ENCODE results near the gene PNMA1. TPM values are rescaled to one million over a fixed set of nuclear protein-coding genes. Genes with fewer than 3 reads are reported as not detected.
A peak's percentile ranks its signal among the peaks of the same experiment; 100 is the strongest.

PNMA1 gene
- total and polyA plus RNA-seq, 4 donors, result 22.4 to 45.5 (median 35.9) TPM

DNA sequence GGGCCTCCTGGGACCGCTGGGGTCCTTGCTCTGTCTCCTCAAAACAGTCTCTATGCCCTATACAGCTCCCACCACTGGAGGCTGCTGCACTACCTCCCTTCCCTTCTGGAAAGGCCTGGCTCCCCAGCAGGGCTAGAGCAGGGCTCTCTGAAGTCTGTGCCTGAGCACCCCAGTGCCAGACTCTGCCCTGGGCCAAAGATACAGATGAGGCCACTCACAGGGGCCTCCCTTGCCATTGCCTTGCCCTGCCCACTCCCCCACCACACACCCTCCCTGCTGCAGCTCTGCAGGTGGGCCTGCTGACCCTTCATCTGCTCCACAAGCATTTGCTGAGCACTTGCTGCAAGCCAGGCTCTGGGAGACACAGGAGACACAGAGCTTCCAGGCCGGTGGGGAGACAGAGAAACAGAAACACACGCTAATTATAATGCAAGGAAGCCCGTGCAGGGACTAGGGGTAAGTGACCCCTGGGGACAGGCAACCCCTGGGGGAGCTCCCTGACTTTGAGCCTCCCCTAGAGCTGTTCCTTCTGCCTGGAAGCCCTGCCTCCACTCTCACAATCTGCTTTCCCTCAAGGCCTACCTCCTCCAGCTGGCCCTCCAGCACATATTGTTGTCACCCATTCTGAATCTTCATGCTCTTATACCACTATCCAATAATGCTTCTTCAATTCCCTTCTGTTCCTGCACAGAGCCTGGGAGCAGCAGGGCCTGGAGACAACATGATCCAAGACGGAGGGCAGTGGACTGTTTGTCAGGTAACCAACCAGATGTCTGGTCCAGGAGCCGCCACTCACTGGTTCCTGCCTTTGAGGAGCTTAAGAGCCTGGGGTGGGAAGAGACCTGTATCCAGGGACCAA, 32.6 kb upstream of the PNMA1 start:
- whole genome bisulfite sequencing, 2 donors, result 42 to 44% methylated on average over 6 of the region's 6 CpGs
- intact Hi-C loops (cut with DNase I), result no loop called here
- peak in 1 of 2 donors; percentile 41 for DNase-seq
- no peaks in the 10 kb centered on the region for H3K27me3 ChIP-seq (ENCODE audit: control insufficient read depth in 1 of 2, insufficient read depth in 2 of 2, low read length in 1 of 2)
- H3K4me1 ChIP-seq (ENCODE audit: control insufficient read depth in 1 of 2, insufficient read depth in 2 of 2, low read length in 2 of 2), result peaks cover 5 to 6% of the 10 kb centered on the region in 2 donors
- H3K9me3 ChIP-seq (ENCODE audit: control insufficient read depth, low read length), result no peaks in the 10 kb centered on the region
- H3K36me3 ChIP-seq (ENCODE audit: control insufficient read depth in 1 of 2, insufficient read depth in 2 of 2, low read length in 1 of 2), result no peaks in the 10 kb centered on the region
- no peak overlapping the region for H3K4me3 ChIP-seq (ENCODE audit: low read length in 2 of 2)
- H3K27ac ChIP-seq (ENCODE audit: low read depth in 1 of 2, low read length in 2 of 2), result peak overlapping the region in 1 of 2 donors; percentile 53
- ATAC-seq (ENCODE audit: low FRiP score), result no peak

DNA sequence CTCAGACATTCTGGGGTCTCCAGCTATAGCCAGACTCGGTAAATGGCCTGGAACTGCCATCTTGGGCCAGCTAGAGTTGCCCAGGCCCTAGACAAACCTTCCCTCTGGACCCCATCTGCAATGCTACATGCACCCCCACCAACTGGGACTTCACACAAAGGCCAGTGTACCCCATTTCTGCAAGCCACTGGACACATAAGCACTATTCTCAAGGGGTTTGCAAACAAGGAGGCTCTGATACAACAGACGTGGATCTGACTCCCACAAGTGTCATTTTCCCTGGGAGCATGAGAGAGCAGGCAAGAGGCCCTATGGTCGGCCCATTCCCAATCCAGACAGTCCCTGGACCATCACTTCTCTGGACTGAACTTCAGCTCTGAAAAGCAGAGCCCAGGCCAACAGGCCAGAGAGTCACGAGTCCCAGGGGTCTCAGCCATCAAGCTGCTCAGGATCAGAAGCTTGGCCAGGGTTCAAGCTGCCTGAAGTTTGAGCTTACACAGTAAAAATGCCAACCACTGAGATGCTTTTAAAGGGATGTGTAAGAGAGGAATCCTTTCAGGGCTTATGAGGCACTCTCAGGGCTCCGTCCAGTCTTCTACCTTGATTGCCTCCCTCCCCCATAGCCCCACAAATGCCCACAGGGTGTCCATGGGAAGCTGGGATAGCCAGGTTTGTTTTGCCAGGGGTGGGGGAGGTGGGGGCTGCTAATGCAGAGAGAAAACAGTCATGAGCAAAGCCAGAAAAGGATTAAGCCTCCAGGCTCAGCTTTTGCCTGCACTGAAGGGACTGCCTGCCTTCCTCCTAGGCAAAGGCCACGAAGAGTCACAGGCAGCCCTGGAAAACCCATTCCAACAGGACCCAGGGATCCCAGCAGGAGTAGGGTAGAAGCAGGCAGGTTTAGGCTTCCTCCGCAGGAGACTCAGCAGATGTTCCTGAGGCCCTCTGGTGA, 31.7 kb upstream of the PNMA1 start:
- intact Hi-C loops (cut with DNase I), result no loop called here
- peak in 1 of 2 donors; percentile 21 for DNase-seq
- Histone ChIP-seq H3K27ac (ENCODE audit: low read depth in 1 of 2, low read length in 2 of 2) (peak overlapping the region in 1 of 2 donors; percentile 35), H3K9me3 (ENCODE audit: control insufficient read depth, low read length) (no peaks in the 10 kb centered on the region), H3K36me3 (ENCODE audit: control insufficient read depth in 1 of 2, insufficient read depth in 2 of 2, low read length in 1 of 2) (no peaks in the 10 kb centered on the region), H3K27me3 (ENCODE audit: control insufficient read depth in 1 of 2, insufficient read depth in 2 of 2, low read length in 1 of 2) (no peaks in the 10 kb centered on the region), H3K4me3 (ENCODE audit: low read length in 2 of 2) (no peak overlapping the region), H3K4me1 (ENCODE audit: control insufficient read depth in 1 of 2, insufficient read depth in 2 of 2, low read length in 2 of 2) (peaks cover 5 to 6% of the 10 kb centered on the region in 2 donors)
- no peak for ATAC-seq (ENCODE audit: low FRiP score)
- 27 to 29% methylated on average over 7 of the region's 7 CpGs for WGBS, 2 donors

DNA sequence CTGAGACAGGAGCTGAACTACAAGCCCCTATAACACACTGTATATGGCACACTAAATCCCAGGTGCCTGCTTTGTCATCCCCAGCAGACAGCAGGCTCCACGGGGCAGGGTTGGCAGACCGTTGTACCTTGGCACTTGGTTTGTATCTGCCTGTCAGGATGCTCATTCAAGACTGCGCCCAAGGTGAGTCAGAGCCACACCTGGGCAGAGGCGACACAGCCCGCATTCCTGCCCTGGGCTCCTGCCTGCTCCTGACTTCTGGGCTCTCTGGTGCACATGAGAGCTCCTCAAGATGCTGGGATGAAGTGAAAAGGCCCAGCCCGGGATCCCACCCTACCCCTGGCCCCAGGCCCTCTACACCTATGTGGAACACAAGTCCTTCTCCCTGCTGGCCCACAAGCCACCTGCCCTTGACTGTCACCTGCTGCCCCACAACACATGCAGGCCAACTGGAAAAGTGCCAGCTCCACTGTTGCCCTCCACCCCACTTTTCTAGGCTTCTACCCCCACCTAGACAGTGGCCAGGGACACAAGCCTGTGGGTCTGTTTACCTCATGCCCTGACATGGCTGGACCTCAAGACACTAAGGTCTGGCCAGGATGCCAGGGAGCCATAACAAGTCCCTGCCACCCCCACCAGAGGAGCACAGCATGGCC, 30.8 kb upstream of the PNMA1 start:
- Histone ChIP-seq H3K9me3 (ENCODE audit: control insufficient read depth, low read length) (no peaks in the 10 kb centered on the region), H3K4me1 (ENCODE audit: control insufficient read depth in 1 of 2, insufficient read depth in 2 of 2, low read length in 2 of 2) (peaks cover 0 to 5% of the 10 kb centered on the region in 2 donors)
- intact Hi-C loops (cut with DNase I), result no loop called here

DNA sequence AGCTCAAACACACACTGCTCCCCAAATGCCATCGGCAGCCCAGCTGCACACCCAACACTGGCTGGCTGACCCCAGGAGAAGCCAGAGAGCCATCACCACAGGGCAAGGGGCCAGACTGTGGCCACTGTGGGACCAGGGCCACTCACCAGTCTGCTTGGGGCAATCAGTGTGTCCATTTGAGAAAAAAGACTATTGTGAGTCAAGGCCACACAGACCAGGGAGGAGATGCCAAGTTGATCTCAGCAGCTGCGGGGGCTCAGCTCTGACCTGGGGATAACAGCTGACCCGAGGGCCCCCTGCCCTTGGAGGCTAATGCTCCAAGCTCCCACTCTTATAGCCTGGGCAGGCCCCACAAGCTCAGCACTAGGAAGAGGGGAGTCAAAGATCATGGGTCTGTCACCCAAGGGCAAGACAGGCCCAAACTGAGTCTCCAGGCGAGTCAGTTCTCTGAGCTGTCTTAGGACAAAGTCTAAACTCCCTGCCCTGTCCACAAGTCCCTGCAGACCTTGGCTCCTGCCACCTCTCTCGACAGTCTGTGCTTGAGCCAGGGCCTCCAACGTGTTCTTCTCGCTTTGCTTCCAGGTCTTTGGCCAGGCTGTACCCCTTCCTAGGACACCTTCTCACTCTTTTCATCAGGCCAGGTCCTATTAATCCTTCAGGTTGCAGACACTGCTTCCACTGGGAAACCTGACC, 30.1 kb upstream of the PNMA1 start:
- intact Hi-C loops (cut with DNase I), result no loop called here
- Histone ChIP-seq H3K36me3 (ENCODE audit: control insufficient read depth in 1 of 2, insufficient read depth in 2 of 2, low read length in 1 of 2) (no peaks in the 10 kb centered on the region), H3K4me1 (ENCODE audit: control insufficient read depth in 1 of 2, insufficient read depth in 2 of 2, low read length in 2 of 2) (peaks cover 0 to 5% of the 10 kb centered on the region in 2 donors), H3K4me3 (ENCODE audit: low read length in 2 of 2) (no peak overlapping the region), H3K27ac (ENCODE audit: low read depth in 1 of 2, low read length in 2 of 2) (peak overlapping the region in 1 of 2 donors; percentile 14), H3K9me3 (ENCODE audit: control insufficient read depth, low read length) (no peaks in the 10 kb centered on the region), H3K27me3 (ENCODE audit: control insufficient read depth in 1 of 2, insufficient read depth in 2 of 2, low read length in 1 of 2) (no peaks in the 10 kb centered on the region)
- WGBS, 2 donors, result 22 to 24% methylated on average over 7 of the region's 7 CpGs
- ATAC-seq (ENCODE audit: low FRiP score), result no peak
- DNase-seq, result no peak

More for the DNA sequence above, 30.8 kb upstream of the PNMA1 start:
- H3K4me3 ChIP-seq (ENCODE audit: low read length in 2 of 2), result no peak overlapping the region
- H3K36me3 ChIP-seq (ENCODE audit: control insufficient read depth in 1 of 2, insufficient read depth in 2 of 2, low read length in 1 of 2), result no peaks in the 10 kb centered on the region
- ATAC-seq (ENCODE audit: low FRiP score), result no peak
- H3K27ac ChIP-seq (ENCODE audit: low read depth in 1 of 2, low read length in 2 of 2), result no peak overlapping the region
- 59 to 62% methylated on average over 6 of the region's 6 CpGs for WGBS, 2 donors
- DNase-seq, result no peak
- H3K27me3 ChIP-seq (ENCODE audit: control insufficient read depth in 1 of 2, insufficient read depth in 2 of 2, low read length in 1 of 2), result no peaks in the 10 kb centered on the region

DNA sequence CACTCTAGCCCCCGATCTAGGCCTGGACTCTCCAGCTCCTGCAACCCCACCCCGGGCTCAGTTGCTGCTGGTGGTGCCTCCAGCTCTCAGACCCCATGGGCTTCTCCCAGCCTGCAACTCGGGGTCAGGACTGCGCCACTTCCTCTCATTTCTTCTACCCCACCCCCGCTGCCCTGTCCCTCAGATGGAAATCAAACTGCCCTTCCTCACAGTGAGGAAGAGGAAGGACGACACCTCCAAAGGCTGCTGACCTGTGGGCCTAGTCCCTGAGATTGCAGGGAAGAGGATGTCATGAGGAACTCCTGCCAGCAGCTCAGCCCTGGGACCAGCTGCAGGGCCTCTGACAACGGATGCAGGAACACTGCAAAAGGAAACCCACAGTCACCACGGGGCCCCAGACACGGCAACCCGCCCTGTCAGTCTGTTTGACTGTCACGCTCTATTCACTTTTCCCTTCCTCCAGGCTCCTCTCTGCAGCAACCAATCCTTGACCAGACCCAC, 29.3 kb upstream of the PNMA1 start:
- 50 to 51% methylated on average over 11 of the region's 11 CpGs for WGBS, 2 donors
- H3K4me3 ChIP-seq (ENCODE audit: low read length in 2 of 2), result no peak overlapping the region
- peaks cover 0 to 5% of the 10 kb centered on the region in 2 donors for H3K4me1 ChIP-seq (ENCODE audit: control insufficient read depth in 1 of 2, insufficient read depth in 2 of 2, low read length in 2 of 2)
- peaks cover 0 to 7% of the 10 kb centered on the region in 2 donors for H3K36me3 ChIP-seq (ENCODE audit: control insufficient read depth in 1 of 2, insufficient read depth in 2 of 2, low read length in 1 of 2)
- H3K9me3 ChIP-seq (ENCODE audit: control insufficient read depth, low read length), result no peaks in the 10 kb centered on the region
- DNase-seq, result peak in 1 of 2 donors; percentile 82
- H3K27ac ChIP-seq (ENCODE audit: low read depth in 1 of 2, low read length in 2 of 2), result peak overlapping the region in 1 of 2 donors; percentile 12
- ATAC-seq (ENCODE audit: low FRiP score), result no peak
- H3K27me3 ChIP-seq (ENCODE audit: control insufficient read depth in 1 of 2, insufficient read depth in 2 of 2, low read length in 1 of 2), result no peaks in the 10 kb centered on the region
- intact Hi-C loops (cut with DNase I), result no loop called here

DNA sequence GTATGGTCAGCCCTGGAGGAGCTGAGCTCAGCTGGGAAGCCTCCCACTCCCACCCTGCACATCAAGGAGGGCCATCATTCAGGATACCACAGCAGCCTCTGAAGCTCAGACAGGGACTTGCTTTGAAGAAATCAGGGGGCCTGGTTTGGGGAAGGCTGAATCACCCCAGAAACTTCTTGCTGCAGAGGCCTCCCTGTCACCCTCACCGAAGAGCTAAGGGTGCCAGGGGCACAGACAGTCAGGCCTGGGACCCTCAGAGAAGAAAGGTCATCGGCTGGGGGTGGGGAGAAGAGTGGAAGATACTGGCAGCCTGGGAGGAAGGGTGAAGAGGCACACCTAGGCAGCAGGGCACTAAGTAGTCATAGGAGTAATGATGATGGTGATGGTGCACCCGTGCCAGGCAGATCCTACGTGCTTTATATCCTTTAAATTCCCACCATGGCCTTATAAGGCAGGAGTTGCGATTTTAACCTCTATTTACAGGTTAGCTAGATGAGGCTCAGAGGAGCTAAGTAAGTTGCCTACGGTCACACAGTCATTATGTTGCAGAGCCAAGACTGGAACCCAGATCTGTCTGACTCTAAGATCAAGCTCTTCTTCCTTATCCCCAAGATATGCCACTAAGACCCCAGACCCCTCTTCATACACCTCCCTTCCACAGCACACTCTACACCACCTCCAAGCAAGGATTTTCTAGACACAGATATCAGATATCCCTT, 28.5 kb upstream of the PNMA1 start:
- ATAC-seq (ENCODE audit: low FRiP score) (no peak), DNase-seq (no peak)
- Histone ChIP-seq H3K36me3 (ENCODE audit: control insufficient read depth in 1 of 2, insufficient read depth in 2 of 2, low read length in 1 of 2) (peaks cover 0 to 9% of the 10 kb centered on the region in 2 donors), H3K27ac (ENCODE audit: low read depth in 1 of 2, low read length in 2 of 2) (peak overlapping the region in 1 of 2 donors; percentile 74), H3K27me3 (ENCODE audit: control insufficient read depth in 1 of 2, insufficient read depth in 2 of 2, low read length in 1 of 2) (no peaks in the 10 kb centered on the region), H3K4me3 (ENCODE audit: low read length in 2 of 2) (no peak overlapping the region), H3K4me1 (ENCODE audit: control insufficient read depth in 1 of 2, insufficient read depth in 2 of 2, low read length in 2 of 2) (peaks cover 0 to 5% of the 10 kb centered on the region in 2 donors), H3K9me3 (ENCODE audit: control insufficient read depth, low read length) (no peaks in the 10 kb centered on the region)
- intact Hi-C loops (cut with DNase I), result no loop called here
- WGBS, 2 donors, result 77% methylated on average over 6 of the region's 6 CpGs

DNA sequence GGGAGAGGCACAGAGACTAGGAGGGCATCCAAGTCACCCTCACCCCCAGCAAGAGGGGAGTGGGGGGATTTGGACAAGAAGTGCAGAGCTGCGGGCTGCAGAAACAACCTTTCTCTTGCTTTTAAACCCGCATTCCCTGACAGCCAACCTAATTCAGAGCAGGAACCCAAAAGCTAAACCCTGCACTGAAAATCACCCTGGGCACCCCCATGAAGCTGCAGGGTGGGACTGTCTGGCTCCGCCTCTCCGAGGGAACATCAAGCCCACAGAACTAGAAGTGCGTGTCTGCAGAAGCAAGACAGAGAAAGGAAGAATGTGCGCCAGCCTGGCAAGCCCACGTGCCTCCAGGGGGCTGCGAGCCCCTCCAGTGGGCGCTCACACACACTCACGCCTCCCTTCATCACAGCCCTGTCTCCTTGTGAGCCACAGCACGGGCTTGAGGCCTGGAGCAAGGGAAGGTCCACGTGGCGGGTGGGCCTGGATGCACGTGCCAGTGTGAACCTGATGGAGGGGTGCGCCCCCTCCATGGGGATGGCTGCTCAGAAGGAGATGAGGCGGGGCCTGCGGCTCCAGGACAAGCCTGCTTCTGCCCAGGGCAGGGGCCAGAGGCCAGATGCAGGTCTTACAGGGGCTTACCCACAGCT, 27.8 kb upstream of the PNMA1 start:
- DNase-seq (no peak), ATAC-seq (ENCODE audit: low FRiP score) (no peak)
- 38 to 40% methylated on average over 17 of the region's 17 CpGs for WGBS, 2 donors

More for the DNA sequence above, 27.8 kb upstream of the PNMA1 start:
- Histone ChIP-seq H3K27ac (ENCODE audit: low read depth in 1 of 2, low read length in 2 of 2) (peak overlapping the region in 1 of 2 donors; percentile 74), H3K4me3 (ENCODE audit: low read length in 2 of 2) (no peak overlapping the region), H3K4me1 (ENCODE audit: control insufficient read depth in 1 of 2, insufficient read depth in 2 of 2, low read length in 2 of 2) (peaks cover 0 to 5% of the 10 kb centered on the region in 2 donors), H3K9me3 (ENCODE audit: control insufficient read depth, low read length) (no peaks in the 10 kb centered on the region), H3K27me3 (ENCODE audit: control insufficient read depth in 1 of 2, insufficient read depth in 2 of 2, low read length in 1 of 2) (no peaks in the 10 kb centered on the region), H3K36me3 (ENCODE audit: control insufficient read depth in 1 of 2, insufficient read depth in 2 of 2, low read length in 1 of 2) (peaks cover 0 to 9% of the 10 kb centered on the region in 2 donors)
- intact Hi-C loops (cut with DNase I), result no loop called here
